Glutamatergic neuron (in vitro differentiated cells): ENCODE data around the gene RARB. TPM values are rescaled to one million over a fixed set of nuclear protein-coding genes. Genes with fewer than 3 reads are reported as not detected.

Experiments used
- DNase-seq: peaks from one replicate; pipeline ENCODE4 v3.0.0; 2022
- H3K27ac Mint-ChIP-seq: one replicate; pipeline ENCODE4 v1.8.0; 2020; ENCODE audit warnings: mild to moderate bottlenecking, mixed read lengths, inconsistent platforms; ENCODE audit not compliant: unreplicated experiment
- H3K27me3 Mint-ChIP-seq: one replicate; pipeline ENCODE4 v1.8.0; 2020; ENCODE audit warnings: mild to moderate bottlenecking, moderate library complexity, mixed read lengths, inconsistent platforms; ENCODE audit not compliant: unreplicated experiment
- H3K36me3 Mint-ChIP-seq: one replicate; pipeline ENCODE4 v1.8.0; 2020; ENCODE audit warnings: mild to moderate bottlenecking, mixed read lengths, inconsistent platforms; ENCODE audit not compliant: unreplicated experiment
- H3K4me1 Mint-ChIP-seq: one replicate; pipeline ENCODE4 v1.8.0; 2020; ENCODE audit warnings: mild to moderate bottlenecking, low read depth, mixed read lengths, inconsistent platforms; ENCODE audit not compliant: unreplicated experiment
- H3K4me3 Mint-ChIP-seq: one replicate; pipeline ENCODE4 v1.8.0; 2020; ENCODE audit warnings: mild to moderate bottlenecking, mixed read lengths, inconsistent platforms; ENCODE audit not compliant: unreplicated experiment
- H3K9me3 Mint-ChIP-seq: one replicate; pipeline ENCODE4 v1.8.0; 2020; ENCODE audit warnings: mild to moderate bottlenecking, moderate library complexity, mixed read lengths, inconsistent platforms; ENCODE audit not compliant: unreplicated experiment
- CTCF ChIP-seq: fragments of 200-600 bp; sonication (generic); IDR thresholded peaks from one replicate; pipeline ENCODE4 v1.5.0; 2021; ENCODE audit not compliant: partially characterized antibody, unreplicated experiment
- total RNA-seq: library from RNA; stranded (reverse); fragmentation: NEBNext Ultra II Directional; extraction: Animal tissue kit (Norgen Biotek cat#: 25700); gene quantifications from one replicate; pipeline ENCODE4 v1.2.1, GENCODE V29; 2021; ENCODE audit not compliant: unreplicated experiment

Gene RARB
- total RNA-seq, 1 donor from 2014 or later = 1.2 TPM

GRCh38 chr3:25610167-25610566 lies 182.1 kb downstream of the RARB start:
- no peak overlapping the region for H3K27ac Mint-ChIP-seq
- H3K36me3 Mint-ChIP-seq = no peaks in the 10 kb centered on the region
- DNase-seq = no peak
- no peak overlapping the region for H3K4me3 Mint-ChIP-seq
- no peak for TF ChIP-seq CTCF
- no peaks in the 10 kb centered on the region for H3K27me3 Mint-ChIP-seq
- H3K9me3 Mint-ChIP-seq = no peaks in the 10 kb centered on the region
- H3K4me1 Mint-ChIP-seq = no peaks in the 10 kb centered on the region

DNA sequence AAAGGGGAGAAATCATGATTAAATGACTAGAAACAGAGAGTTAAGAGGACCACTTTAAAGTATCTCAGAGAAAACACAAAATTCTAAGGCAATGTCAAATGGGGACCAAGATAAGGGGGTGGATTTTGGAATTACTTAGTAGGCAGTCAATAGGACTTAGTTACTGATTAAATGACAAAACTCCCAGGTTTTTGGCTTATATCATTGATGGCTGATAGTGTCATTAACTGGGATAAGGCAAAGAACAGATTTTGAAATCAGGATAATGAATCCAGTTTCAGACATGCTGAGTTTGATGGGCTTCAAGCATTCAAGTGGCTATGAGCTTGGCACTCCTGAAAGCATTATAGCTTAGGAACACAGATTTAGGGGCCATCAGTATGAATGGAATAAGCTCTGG lies 182.7 kb downstream of the RARB start:
- H3K27me3 Mint-ChIP-seq = no peaks in the 10 kb centered on the region
- H3K4me3 Mint-ChIP-seq = no peak overlapping the region
- no peak overlapping the region for H3K27ac Mint-ChIP-seq
- TF ChIP-seq CTCF = no peak
- H3K9me3 Mint-ChIP-seq = no peaks in the 10 kb centered on the region
- H3K4me1 Mint-ChIP-seq = no peaks in the 10 kb centered on the region
- no peaks in the 10 kb centered on the region for H3K36me3 Mint-ChIP-seq
- no peak for DNase-seq

DNA sequence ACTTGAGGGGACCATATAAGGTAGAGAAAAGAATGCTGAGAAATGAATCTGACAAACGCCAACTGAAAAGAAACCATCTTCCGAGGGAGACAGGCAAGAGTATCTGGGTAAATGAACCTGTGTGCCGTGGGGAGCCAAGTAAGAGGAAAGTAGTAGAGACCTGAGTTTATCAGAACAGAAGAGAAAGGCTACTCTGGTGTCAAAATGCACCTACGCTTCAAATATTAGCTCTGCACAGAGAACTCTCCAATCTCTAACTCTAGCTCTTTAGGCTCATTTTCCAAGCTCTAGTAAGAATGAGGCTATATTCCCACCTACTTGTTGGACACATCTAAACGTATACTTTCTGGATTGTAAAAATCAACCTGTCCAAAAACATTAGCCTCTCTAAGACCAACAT lies 183.1 kb downstream of the RARB start:
- no peaks in the 10 kb centered on the region for H3K36me3 Mint-ChIP-seq
- no peaks in the 10 kb centered on the region for H3K4me1 Mint-ChIP-seq
- H3K27me3 Mint-ChIP-seq = no peaks in the 10 kb centered on the region
- no peak for TF ChIP-seq CTCF
- H3K27ac Mint-ChIP-seq = no peak overlapping the region
- no peak overlapping the region for H3K4me3 Mint-ChIP-seq
- DNase-seq = no peak
- no peaks in the 10 kb centered on the region for H3K9me3 Mint-ChIP-seq

GRCh38 chr3:25618028-25618427 lies 190.0 kb downstream of the RARB start:
- H3K27ac Mint-ChIP-seq = no peak overlapping the region
- H3K4me1 Mint-ChIP-seq = no peaks in the 10 kb centered on the region
- peaks cover 6% of the 10 kb centered on the region for H3K36me3 Mint-ChIP-seq
- TF ChIP-seq CTCF = no peak
- DNase-seq = no peak
- no peak overlapping the region for H3K4me3 Mint-ChIP-seq
- H3K9me3 Mint-ChIP-seq = no peaks in the 10 kb centered on the region
- H3K27me3 Mint-ChIP-seq = no peaks in the 10 kb centered on the region

GRCh38 chr3:25619382-25619781 lies 191.3 kb downstream of the RARB start:
- H3K4me3 Mint-ChIP-seq = no peak overlapping the region
- H3K9me3 Mint-ChIP-seq = no peaks in the 10 kb centered on the region
- no peak overlapping the region for H3K27ac Mint-ChIP-seq
- H3K27me3 Mint-ChIP-seq = no peaks in the 10 kb centered on the region
- H3K36me3 Mint-ChIP-seq = peaks cover 6% of the 10 kb centered on the region
- no peak for TF ChIP-seq CTCF
- no peaks in the 10 kb centered on the region for H3K4me1 Mint-ChIP-seq
- no peak for DNase-seq
